ENCODE measurements around the gene TRIM26. TPM values are rescaled to one million over a fixed set of nuclear protein-coding genes. Genes with fewer than 3 reads are reported as not detected.

Gene TRIM26
- polyA plus RNA-seq, 1 experiment = 41.8 TPM

GRCh38 chr6:30207619-30208295 is 5.4 kb downstream of the TRIM26 start:
- POLR2A ChIA-PET = no interaction called here
- DNase-seq (ENCODE audit: low read depth) = no peak
- no peak for TF ChIP-seq CTCF (IDR thresholded peaks at IDR 0.05; ENCODE audit: insufficient read depth, low read depth, low read length)

GRCh38 chr6:30206799-30207618 is 6.2 kb downstream of the TRIM26 start:
- TF ChIP-seq CTCF (IDR thresholded peaks at IDR 0.05; ENCODE audit: insufficient read depth, low read depth, low read length) = no peak
- no peak for DNase-seq (ENCODE audit: low read depth)
- CTCF ChIA-PET = interaction anchor here (0.8 to 2.8 kb wide), 4 partner anchors 11 to 76 kb away, joined by 3 to 17 read pairs (median 7); no protein-coding TSS in a partner anchor
- Histone ChIP-seq H3K36me3 (ENCODE audit: control insufficient read depth, insufficient read depth, low read length) (no peaks in the 10 kb centered on the region), H3K27me3 (ENCODE audit: control insufficient read depth, insufficient read depth, low read length) (no peaks in the 10 kb centered on the region), H3K4me3 (ENCODE audit: low read depth, low read length) (no peak overlapping the region)
- POLR2A ChIA-PET = no interaction called here

More at GRCh38 chr6:30207619-30208295, 5.4 kb downstream of the TRIM26 start:
- Histone ChIP-seq H3K27me3 (ENCODE audit: control insufficient read depth, insufficient read depth, low read length) (no peaks in the 10 kb centered on the region), H3K4me3 (ENCODE audit: low read depth, low read length) (no peak overlapping the region), H3K36me3 (ENCODE audit: control insufficient read depth, insufficient read depth, low read length) (no peaks in the 10 kb centered on the region)
- CTCF ChIA-PET = interaction anchor here (1.5 to 2.8 kb wide), 3 partner anchors 12 to 76 kb away, joined by 3 to 17 read pairs (median 11); no protein-coding TSS in a partner anchor

- POLR2A ChIA-PET = no interaction called here
- CTCF ChIA-PET = interaction anchor here (0.8 to 2.8 kb wide), 3 partner anchors 10 to 75 kb away, joined by 3 to 17 read pairs (median 11); no protein-coding TSS in a partner anchor
- Histone ChIP-seq H3K36me3 (ENCODE audit: control insufficient read depth, insufficient read depth, low read length) (no peaks in the 10 kb centered on the region), H3K27me3 (ENCODE audit: control insufficient read depth, insufficient read depth, low read length) (no peaks in the 10 kb centered on the region), H3K4me3 (ENCODE audit: low read depth, low read length) (no peak overlapping the region)
- no peak for TF ChIP-seq CTCF (IDR thresholded peaks at IDR 0.05; ENCODE audit: insufficient read depth, low read depth, low read length)
- no peak for DNase-seq (ENCODE audit: low read depth)
Observed at GRCh38 chr6:30206152-30206551, 7.1 kb downstream of the TRIM26 start.

- no peak for TF ChIP-seq CTCF (IDR thresholded peaks at IDR 0.05; ENCODE audit: insufficient read depth, low read depth, low read length)
- H3K4me3 ChIP-seq (ENCODE audit: low read depth, low read length) = no peak overlapping the region
- DNase-seq (ENCODE audit: low read depth) = no peak
- peaks cover 4% of the 10 kb centered on the region for H3K36me3 ChIP-seq (ENCODE audit: control insufficient read depth, insufficient read depth, low read length)
- H3K27me3 ChIP-seq (ENCODE audit: control insufficient read depth, insufficient read depth, low read length) = no peaks in the 10 kb centered on the region
- ChIA-PET CTCF (interaction anchor here (1.0 kb wide), 1 partner anchor 15 kb away, joined by 4 read pairs; no protein-coding TSS in a partner anchor), POLR2A (no interaction called here)
Observed at GRCh38 chr6:30204116-30204515, 9.1 kb downstream of the TRIM26 start.

- Histone ChIP-seq H3K27me3 (ENCODE audit: control insufficient read depth, insufficient read depth, low read length) (no peaks in the 10 kb centered on the region), H3K36me3 (ENCODE audit: control insufficient read depth, insufficient read depth, low read length) (peaks cover 13% of the 10 kb centered on the region), H3K4me3 (ENCODE audit: low read depth, low read length) (no peak overlapping the region)
- TF ChIP-seq CTCF (IDR thresholded peaks at IDR 0.05; ENCODE audit: insufficient read depth, low read depth, low read length) = no peak
- no peak for DNase-seq (ENCODE audit: low read depth)
- POLR2A ChIA-PET = interaction anchor here (0.6 kb wide), 1 partner anchor 705 kb away, joined by 3 read pairs; no protein-coding TSS in a partner anchor
- CTCF ChIA-PET = no interaction called here
Observed at GRCh38 chr6:30202366-30202765, 10.8 kb downstream of the TRIM26 start.
